ENCODE measurements around the gene SPRY4.
"Not testable (repeated sequence)": the region's sequence is repeated elsewhere in the genome, so short reads cannot be mapped to it uniquely, and the experiment has no call there.

SPRY4 gene

GRCh38 chr5:142333749-142334148 lies 8.9 kb upstream of the SPRY4 start:
- DNase-seq: not testable (repeated sequence)

- no peak for DNase-seq
Measured at GRCh38 chr5:142330444-142330843, 5.6 kb upstream of the SPRY4 start.

GRCh38 chr5:142330026-142330425 lies 5.2 kb upstream of the SPRY4 start:
- DNase-seq: no peak

GRCh38 chr5:142327111-142327842 lies 2.5 kb upstream of the SPRY4 start:
- no peak for DNase-seq

- DNase-seq: no peak
Measured at GRCh38 chr5:142326480-142326938, 1.7 kb upstream of the SPRY4 start.

GRCh38 chr5:142325725-142326479 lies 1.1 kb upstream of the SPRY4 start:
- peak; percentile 30 to 31 for DNase-seq

- no peak for DNase-seq
Measured at GRCh38 chr5:142324136-142324870, 518 bp downstream of the SPRY4 start.

- no peak for DNase-seq
Measured at GRCh38 chr5:142323480-142324135, 1.2 kb downstream of the SPRY4 start.

GRCh38 chr5:142322747-142323479 lies 1.9 kb downstream of the SPRY4 start:
- no peak for DNase-seq

- DNase-seq: no peak
Measured at GRCh38 chr5:142322403-142322746, 2.4 kb downstream of the SPRY4 start.

- DNase-seq: no peak
Measured at GRCh38 chr5:142320851-142321560, 3.8 kb downstream of the SPRY4 start.

GRCh38 chr5:142320430-142320738 lies 4.4 kb downstream of the SPRY4 start:
- DNase-seq: no peak

- DNase-seq: no peak
Measured at GRCh38 chr5:142319560-142320429, 5.0 kb downstream of the SPRY4 start.

GRCh38 chr5:142319105-142319504 lies 5.7 kb downstream of the SPRY4 start:
- DNase-seq: no peak

GRCh38 chr5:142317753-142318152 lies 7.1 kb downstream of the SPRY4 start:
- DNase-seq: no peak

GRCh38 chr5:142317173-142317572 lies 7.6 kb downstream of the SPRY4 start:
- DNase-seq: no peak

GRCh38 chr5:142316681-142317080 lies 8.1 kb downstream of the SPRY4 start:
- DNase-seq: no peak

- DNase-seq: peak in 1 of 2 experiments; percentile 0
Measured at GRCh38 chr5:142316051-142316450, 8.8 kb downstream of the SPRY4 start.

GRCh38 chr5:142315096-142315900 lies 9.5 kb downstream of the SPRY4 start:
- no peak for DNase-seq

GRCh38 chr5:142314606-142315005 lies 10.2 kb downstream of the SPRY4 start:
- DNase-seq: no peak
